Hematopoietic multipotent progenitor cell treated with erythropoietin and hydrocortisone succinate and interleukin-3 and kit ligand, for 6 days (in vitro differentiated cells): Measurements from ENCODE around the gene TMC8.

ENCODE experiments used
- DNase-seq: peaks from one replicate; pipeline ENCODE4 v3.0.0-alpha.2; 2015

The TMC8 gene

GRCh38 chr17:78159575-78160158 is 29.1 kb downstream of the TMC8 start:
- DNase-seq = peak; percentile 86

GRCh38 chr17:78163881-78164747 is 33.5 kb downstream of the TMC8 start:
- DNase-seq = no peak

GRCh38 chr17:78164748-78165607 is 34.4 kb downstream of the TMC8 start:
- DNase-seq = no peak

- no peak for DNase-seq
These were observed 35.8 kb downstream of the TMC8 start for GRCh38 chr17:78166416-78166815.

- DNase-seq = peak; percentile 91
These were observed 37.8 kb downstream of the TMC8 start, which contains the start of gene SYNGR2 for GRCh38 chr17:78168242-78168902. SYNGR2 (plus strand) TSS chr17:78168581; CDS start chr17:78168617, 36 bp downstream.

GRCh38 chr17:78168903-78169793 is 38.6 kb downstream of the TMC8 start:
- no peak for DNase-seq

- DNase-seq = no peak
These were observed 40.4 kb downstream of the TMC8 start for GRCh38 chr17:78170692-78171590.

- DNase-seq = peak; percentile 42
These were observed 41.1 kb downstream of the TMC8 start for GRCh38 chr17:78171591-78172248.

- DNase-seq = peak; percentile 74
These were observed 41.9 kb downstream of the TMC8 start for GRCh38 chr17:78172249-78173051.

GRCh38 chr17:78173097-78173715 is 42.6 kb downstream of the TMC8 start:
- DNase-seq = no peak

- no peak for DNase-seq
These were observed 43.8 kb downstream of the TMC8 start for GRCh38 chr17:78174346-78174869.

GRCh38 chr17:78174870-78175642 is 44.5 kb downstream of the TMC8 start:
- no peak for DNase-seq

GRCh38 chr17:78175643-78175981 is 45.0 kb downstream of the TMC8 start:
- DNase-seq = no peak

- peak; percentile 83 for DNase-seq
These were observed 46.0 kb downstream of the TMC8 start for GRCh38 chr17:78176548-78177025.

- no peak for DNase-seq
These were observed 48.8 kb downstream of the TMC8 start for GRCh38 chr17:78179372-78179771.

GRCh38 chr17:78180083-78180482 is 49.5 kb downstream of the TMC8 start:
- no peak for DNase-seq

- DNase-seq = no peak
These were observed 49.9 kb downstream of the TMC8 start for GRCh38 chr17:78180508-78180907.

- DNase-seq = no peak
These were observed 51.9 kb downstream of the TMC8 start for GRCh38 chr17:78182504-78182903.
